H9 (cell line): Measurements from ENCODE around the gene LRRC51. TPM values are rescaled to one million over a fixed set of nuclear protein-coding genes. Genes with fewer than 3 reads are reported as not detected.
A peak's percentile ranks its signal among the peaks of the same experiment; 100 is the strongest.

Source experiments
- DNase-seq: peaks from one replicate; pipeline ENCODE4 v3.0.0-alpha.2; 2017
- H2AFZ ChIP-seq: one replicate; pipeline ENCODE4 v1.6.1; 2013; ENCODE audit warnings: mild to moderate bottlenecking, low read length, control low read depth, moderate library complexity
- H2AK5ac ChIP-seq: 2 replicates; pipeline ENCODE4 v1.6.1; 2013; ENCODE audit warnings: low read length, control low read depth, mixed read lengths; ENCODE audit not compliant: insufficient read length
- H2BK120ac ChIP-seq: one replicate; pipeline ENCODE4 v1.6.1; 2013; ENCODE audit warnings: low read depth, mild to moderate bottlenecking, low read length, control low read depth, inconsistent platforms; ENCODE audit not compliant: poor library complexity, severe bottlenecking
- H2BK12ac ChIP-seq: 2 replicates; pipeline ENCODE4 v1.6.1; 2013; ENCODE audit warnings: low read length, control low read depth, mixed read lengths, low read depth; ENCODE audit not compliant: insufficient read length
- H2BK15ac ChIP-seq: 2 replicates; pipeline ENCODE4 v1.6.1; 2013; ENCODE audit warnings: low read depth, low read length, control low read depth
- H2BK20ac ChIP-seq: one replicate; pipeline ENCODE4 v1.6.1; 2013; ENCODE audit warnings: low read depth, mild to moderate bottlenecking, low read length, control low read depth, inconsistent platforms; ENCODE audit not compliant: poor library complexity, severe bottlenecking
- H2BK5ac ChIP-seq: 2 replicates; pipeline ENCODE4 v1.6.1; 2013; ENCODE audit warnings: low read length, control low read depth, mixed read lengths; ENCODE audit not compliant: insufficient read length
- H3K14ac ChIP-seq: 2 replicates; pipeline ENCODE4 v1.6.1; 2013; ENCODE audit warnings: low read length, control low read depth; ENCODE audit not compliant: insufficient read depth
- H3K18ac ChIP-seq: 2 replicates; pipeline ENCODE4 v1.6.1; 2013; ENCODE audit warnings: low read depth, mild to moderate bottlenecking, mixed read lengths, low read length, control low read depth; ENCODE audit not compliant: insufficient read length
- H3K23ac ChIP-seq: 2 replicates; pipeline ENCODE4 v1.6.1; 2013; ENCODE audit warnings: low read length, control low read depth, mixed read lengths, low read depth; ENCODE audit not compliant: insufficient read length
- H3K23me2 ChIP-seq: 2 replicates; pipeline ENCODE4 v1.6.1; 2013; ENCODE audit warnings: low read depth, mild to moderate bottlenecking, mixed read lengths, low read length, control low read depth; ENCODE audit not compliant: insufficient read length, poor library complexity, severe bottlenecking
- H3K27ac ChIP-seq: 2 replicates; pipeline ENCODE4 v1.5.1; 2013; ENCODE audit warnings: low read length, control low read depth, mixed read lengths, low read depth; ENCODE audit not compliant: insufficient read length
- H3K27me3 ChIP-seq: 2 replicates; pipeline ENCODE4 v1.6.1; 2013; ENCODE audit warnings: low read length, control low read depth, inconsistent platforms; ENCODE audit not compliant: insufficient read depth
- H3K4ac ChIP-seq: 2 replicates; pipeline ENCODE4 v1.6.1; 2013; ENCODE audit warnings: low read depth, mild to moderate bottlenecking, control low read depth, inconsistent platforms, low read length, moderate library complexity
- H3K4me1 ChIP-seq: 2 replicates; pipeline ENCODE4 v1.6.1; 2013; ENCODE audit warnings: low read length, control low read depth, inconsistent platforms; ENCODE audit not compliant: insufficient read depth
- H3K4me2 ChIP-seq: 2 replicates; pipeline ENCODE4 v1.6.1; 2013; ENCODE audit warnings: low read length, control low read depth, mixed read lengths; ENCODE audit not compliant: insufficient read length, insufficient read depth
- H3K56ac ChIP-seq: 2 replicates; pipeline ENCODE4 v1.6.1; 2013; ENCODE audit warnings: low read depth, mild to moderate bottlenecking, mixed read lengths, low read length, control low read depth; ENCODE audit not compliant: insufficient read length
- H3K79me1 ChIP-seq: 2 replicates; pipeline ENCODE4 v1.6.1; 2013; ENCODE audit warnings: low read depth, mild to moderate bottlenecking, moderate library complexity, low read length, control low read depth, inconsistent platforms; ENCODE audit not compliant: insufficient read depth, poor library complexity, severe bottlenecking
- H3K79me2 ChIP-seq: 2 replicates; pipeline ENCODE4 v1.6.1; 2013; ENCODE audit warnings: low read length, control low read depth, inconsistent platforms; ENCODE audit not compliant: insufficient read depth
- H3K9ac ChIP-seq: 2 replicates; pipeline ENCODE4 v1.6.1; 2013; ENCODE audit warnings: low read length, control low read depth, mixed read lengths; ENCODE audit not compliant: insufficient read length; ENCODE audit errors: extremely low read depth
- H3K9me3 ChIP-seq: one replicate; pipeline ENCODE4 v1.6.1; 2013; ENCODE audit warnings: low read depth, low read length, inconsistent platforms; ENCODE audit not compliant: control insufficient read depth
- H3T11ph ChIP-seq: one replicate; pipeline ENCODE4 v1.6.1; 2013; ENCODE audit warnings: mild to moderate bottlenecking, low read length, control low read depth, inconsistent platforms
- H4K20me1 ChIP-seq: one replicate; pipeline ENCODE4 v1.6.1; 2013; ENCODE audit not compliant: control insufficient read depth, insufficient read length, insufficient read depth
- H4K5ac ChIP-seq: 2 replicates; pipeline ENCODE4 v1.6.1; 2013; ENCODE audit warnings: low read depth, mild to moderate bottlenecking, mixed read lengths, low read length, control low read depth; ENCODE audit not compliant: insufficient read length
- H4K8ac ChIP-seq: replicated peaks from 2 replicates; pipeline ENCODE4 v1.6.1; 2013; ENCODE audit warnings: low read length, control low read depth, mixed read lengths, low read depth; ENCODE audit not compliant: insufficient read length
- H4K91ac ChIP-seq: 2 replicates; pipeline ENCODE4 v1.6.1; 2013; ENCODE audit warnings: low read depth, mild to moderate bottlenecking, moderate library complexity, mixed read lengths, low read length, control low read depth; ENCODE audit not compliant: insufficient read length
- H3K27ac Mint-ChIP-seq, 3 experiments: 2 replicates in 2 of 3; 3 replicates in 1 of 3; pipeline ENCODE4 v1.8.0; 2020 to 2021; ENCODE audit warnings: mixed read lengths in 3 of 3, mild to moderate bottlenecking in 1 of 3, moderate library complexity in 1 of 3
- H3K27me3 Mint-ChIP-seq: 2 replicates; pipeline ENCODE4 v1.8.0; 2021; ENCODE audit warnings: low read depth, mild to moderate bottlenecking, moderate library complexity, mixed read lengths
- H3K36me3 Mint-ChIP-seq, 3 experiments: 2 replicates in 2 of 3; 3 replicates in 1 of 3; pipeline ENCODE4 v1.8.0; 2020 to 2021; ENCODE audit warnings: low read depth in 3 of 3, mixed read lengths in 3 of 3; ENCODE audit not compliant: insufficient read depth in 1 of 3
- H3K4me1 Mint-ChIP-seq, 2 experiments: 2 replicates each; pipeline ENCODE4 v1.8.0; 2020; ENCODE audit warnings: mixed read lengths in 2 of 2
- H3K4me3 Mint-ChIP-seq, 2 experiments: 2 replicates in 1 of 2; 3 replicates in 1 of 2; pipeline ENCODE4 v1.8.0; 2020 to 2021; ENCODE audit warnings: mild to moderate bottlenecking in 2 of 2, mixed read lengths in 2 of 2, moderate library complexity in 1 of 2
- H3K9me3 Mint-ChIP-seq, 2 experiments: 2 replicates in 1 of 2; 3 replicates in 1 of 2; pipeline ENCODE4 v1.8.0; 2020; ENCODE audit warnings: mild to moderate bottlenecking in 2 of 2, mixed read lengths in 2 of 2, moderate library complexity in 1 of 2
- WGBS: extraction: QIAGEN DNeasy Blood & Tissue Kit; methylation state at CpG from one replicate; pipeline ENCODE4 v1.1.7; 2013; ENCODE audit warnings: missing lambda C conversion rate, low lambda C conversion rate, mixed read lengths; ENCODE audit not compliant: insufficient read length; ENCODE audit errors: extremely low coverage; 5-methylcytosine and 5-hydroxymethylcytosine counted together
- total RNA-seq: library from RNA; stranded (reverse); gene quantifications from 2 replicates; pipeline ENCODE4 v1.2.1, GENCODE V29; 2021
- TF ChIP-seq, protein P1 (sequence below): fragments of 200-600 bp; sonication (generic); conservative IDR thresholded peaks from 3 replicates; pipeline ENCODE4 v1.8.0; 2021; ENCODE audit warnings: antibody characterized with exemption, mild to moderate bottlenecking

Gene LRRC51
- total RNA-seq, 1 experiment from 2014 or later, result 3.1 TPM

GRCh38 chr11:72040491-72041363, 39.9 kb upstream of the LRRC51 start:
- no peak overlapping the region for H2BK12ac ChIP-seq
- peaks cover 12 to 21% of the 10 kb centered on the region in 2 experiments for H3K4me1 Mint-ChIP-seq
- H3K4ac ChIP-seq, result no peak overlapping the region
- peaks cover 10% of the 10 kb centered on the region for H3K79me1 ChIP-seq
- no peak overlapping the region for H2AK5ac ChIP-seq
- H3K56ac ChIP-seq, result no peak overlapping the region
- no peak overlapping the region for H4K91ac ChIP-seq
- no peak overlapping the region for H3K4me3 Mint-ChIP-seq
- H3K36me3 Mint-ChIP-seq, result peaks cover 6 to 14% (median 8%) of the 10 kb centered on the region in 3 experiments; a peak in 6 of 7 replicates
- H2AFZ ChIP-seq, result no peak overlapping the region
- no peak overlapping the region for H2BK5ac ChIP-seq
- H3K9me3 Mint-ChIP-seq, result no peaks in the 10 kb centered on the region
- no CpG with 5 or more reads among the region's 23 CpGs for WGBS
- H3K79me2 ChIP-seq, result peaks cover 12% of the 10 kb centered on the region; the same call in 1 of the 2 replicates
- H3K18ac ChIP-seq, result peak overlapping the region; percentile 43
- peak overlapping the region; percentile 51 for H3K27ac ChIP-seq
- no peak overlapping the region for H2BK15ac ChIP-seq
- peak overlapping the region; percentile 11 for H4K8ac ChIP-seq
- no peak overlapping the region for H2BK120ac ChIP-seq
- TF ChIP-seq, protein P1, sequence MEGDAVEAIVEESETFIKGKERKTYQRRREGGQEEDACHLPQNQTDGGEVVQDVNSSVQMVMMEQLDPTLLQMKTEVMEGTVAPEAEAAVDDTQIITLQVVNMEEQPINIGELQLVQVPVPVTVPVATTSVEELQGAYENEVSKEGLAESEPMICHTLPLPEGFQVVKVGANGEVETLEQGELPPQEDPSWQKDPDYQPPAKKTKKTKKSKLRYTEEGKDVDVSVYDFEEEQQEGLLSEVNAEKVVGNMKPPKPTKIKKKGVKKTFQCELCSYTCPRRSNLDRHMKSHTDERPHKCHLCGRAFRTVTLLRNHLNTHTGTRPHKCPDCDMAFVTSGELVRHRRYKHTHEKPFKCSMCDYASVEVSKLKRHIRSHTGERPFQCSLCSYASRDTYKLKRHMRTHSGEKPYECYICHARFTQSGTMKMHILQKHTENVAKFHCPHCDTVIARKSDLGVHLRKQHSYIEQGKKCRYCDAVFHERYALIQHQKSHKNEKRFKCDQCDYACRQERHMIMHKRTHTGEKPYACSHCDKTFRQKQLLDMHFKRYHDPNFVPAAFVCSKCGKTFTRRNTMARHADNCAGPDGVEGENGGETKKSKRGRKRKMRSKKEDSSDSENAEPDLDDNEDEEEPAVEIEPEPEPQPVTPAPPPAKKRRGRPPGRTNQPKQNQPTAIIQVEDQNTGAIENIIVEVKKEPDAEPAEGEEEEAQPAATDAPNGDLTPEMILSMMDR, result no peak
- peak overlapping the region; percentile 55 for H3K14ac ChIP-seq
- no peaks in the 10 kb centered on the region for H4K20me1 ChIP-seq
- H3K23me2 ChIP-seq, result peaks cover 8% of the 10 kb centered on the region
- H3K27me3 ChIP-seq, result no peaks in the 10 kb centered on the region
- H3K4me1 ChIP-seq, result peaks cover 9% of the 10 kb centered on the region; the same call in 1 of the 2 replicates
- H3K23ac ChIP-seq, result no peak overlapping the region
- H3K27ac Mint-ChIP-seq, result no peak overlapping the region
- no peak overlapping the region for H3T11ph ChIP-seq
- no peak overlapping the region for H4K5ac ChIP-seq
- H3K4me2 ChIP-seq, result peak overlapping the region; percentile 45
- no peaks in the 10 kb centered on the region for H3K9me3 ChIP-seq
- H2BK20ac ChIP-seq, result no peak overlapping the region
- DNase-seq, result peak; percentile 71
- peak overlapping the region; percentile 63 for H3K9ac ChIP-seq
- H3K27me3 Mint-ChIP-seq, result no peaks in the 10 kb centered on the region
